Stomach (tissue), 4 donors: Measurements from ENCODE around the gene MTR.

Experiments
- CTCF ChIP-seq, 7 experiments: fragments of 450-650 bp in 4 of 7; fragments of 200-600 bp in 3 of 7; sonication (generic) in 3 of 7; IDR thresholded peaks; one replicate each; pipeline ENCODE4 v1.5.1; 2016 to 2019; ENCODE audit warnings: antibody characterized with exemption in 7 of 7, control low read depth in 2 of 7, mild to moderate bottlenecking in 1 of 7
- POLR2A ChIP-seq, 4 donors: fragments of 450-650 bp; IDR thresholded peaks; one replicate each; pipeline ENCODE4 v1.6.1; 2016; ENCODE audit warnings: antibody characterized with exemption in 4 of 4, control low read depth in 2 of 4, mild to moderate bottlenecking in 1 of 4, moderate library complexity in 1 of 4
- POLR2AphosphoS5 ChIP-seq, 3 donors: sonication (generic); formaldehyde crosslinking; IDR thresholded peaks; one replicate each; pipeline ENCODE4 v1.6.1; 2016; ENCODE audit warnings: antibody characterized with exemption in 3 of 3

GRCh38 chr1:236808564-236809130 is 13.6 kb downstream of the MTR start:
- TF ChIP-seq POLR2AphosphoS5 (IDR thresholded peaks at IDR 0.05), result no peak
- no peak for TF ChIP-seq CTCF (IDR thresholded peaks at IDR 0.05)
- TF ChIP-seq POLR2A (IDR thresholded peaks at IDR 0.05), result no peak
